ENCODE data around the gene C11orf54.
"Not testable (repeated sequence)": the region's sequence is repeated elsewhere in the genome, so short reads cannot be mapped to it uniquely, and the experiment has no call there.

C11orf54 gene

DNA sequence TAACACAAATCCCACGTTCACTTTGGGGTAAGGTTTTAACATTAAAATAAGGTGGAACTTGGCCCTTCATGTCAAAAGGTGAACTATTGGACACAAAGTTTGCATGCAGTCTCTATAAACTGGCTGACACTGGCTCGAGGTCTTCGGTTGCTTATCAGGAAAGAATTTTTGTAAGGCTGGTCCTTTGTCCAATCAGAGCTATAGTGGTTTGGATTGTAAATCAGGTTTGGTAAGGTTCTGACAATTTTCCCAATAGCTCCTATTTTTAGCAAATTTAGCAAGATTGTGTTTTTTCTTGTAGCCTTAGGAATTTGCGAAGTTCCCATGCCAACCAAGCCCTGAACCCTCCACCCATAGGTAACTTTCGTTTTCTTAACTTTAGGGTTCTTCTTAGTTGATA is 25.0 kb downstream of the C11orf54 start:
- no peak for DNase-seq (ENCODE audit: low read depth in 2 of 2)

DNA sequence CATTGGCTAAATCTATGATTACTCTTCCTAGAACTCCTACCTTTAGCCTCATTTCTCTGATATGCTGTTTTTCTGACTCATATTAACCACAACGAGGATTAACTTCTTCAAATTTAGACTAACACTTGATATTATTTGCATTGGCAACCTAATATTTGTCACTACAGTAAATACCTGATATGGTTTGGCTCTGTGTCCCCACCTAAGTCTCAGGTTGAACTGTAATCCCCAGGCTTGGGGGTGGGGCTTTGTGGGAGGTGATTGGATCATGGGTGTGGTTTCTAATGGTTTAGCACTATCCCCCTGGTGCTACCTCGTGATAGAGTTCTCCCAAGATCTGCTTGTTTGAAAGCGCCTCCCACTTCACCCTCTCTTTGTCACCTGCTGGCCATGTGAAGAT is 25.5 kb downstream of the C11orf54 start:
- DNase-seq (ENCODE audit: low read depth in 2 of 2), result no peak

GRCh38 chr11:93770160-93770559 is 28.7 kb downstream of the C11orf54 start:
- no peak for DNase-seq (ENCODE audit: low read depth in 2 of 2)

DNA sequence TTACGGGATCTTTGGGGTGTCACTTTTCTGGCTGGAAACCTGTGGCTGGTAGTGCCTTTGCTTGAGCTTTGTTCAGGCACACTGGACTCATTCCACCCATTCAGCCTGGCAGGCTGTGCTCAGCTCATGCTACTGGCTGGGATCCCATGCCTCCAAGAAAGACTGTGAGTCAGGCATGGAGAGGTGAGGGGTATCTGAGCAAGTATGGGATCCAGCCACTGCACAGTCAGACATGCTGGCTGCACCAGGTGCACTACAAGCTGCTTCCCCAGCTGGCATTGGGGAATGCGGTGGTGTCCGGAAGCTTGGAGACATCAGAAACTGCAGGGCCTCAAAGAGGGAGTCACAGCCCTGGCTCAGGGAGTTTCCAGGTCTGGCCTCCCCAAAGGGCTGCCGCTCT is 30.7 kb downstream of the C11orf54 start:
- DNase-seq (ENCODE audit: low read depth in 2 of 2), result no peak

- no peak for DNase-seq (ENCODE audit: low read depth in 2 of 2)
Measured at GRCh38 chr11:93773045-93773477, 31.6 kb downstream of the C11orf54 start.

- DNase-seq (ENCODE audit: low read depth in 2 of 2), result no peak
Measured at GRCh38 chr11:93773601-93774200, 32.2 kb downstream of the C11orf54 start.

DNA sequence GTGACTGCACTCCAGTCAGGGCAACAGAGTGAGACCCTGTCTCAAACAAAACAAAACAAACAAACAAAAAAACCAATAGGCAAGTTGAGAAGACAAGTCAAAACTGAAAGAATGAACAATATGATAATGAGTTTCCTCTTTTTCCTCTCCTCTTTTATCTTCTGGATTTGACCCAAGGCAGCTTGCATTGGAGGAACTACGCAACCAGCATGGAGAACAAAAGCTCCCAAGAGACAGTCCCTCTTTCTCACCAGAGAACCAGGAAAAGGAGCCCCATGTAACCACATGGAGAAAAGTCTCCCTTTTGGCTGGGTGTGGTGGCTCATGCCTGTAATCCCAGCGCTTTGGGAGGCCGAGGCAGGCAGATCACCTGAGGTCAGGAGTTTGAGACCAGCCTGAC is 33.1 kb downstream of the C11orf54 start:
- not testable (repeated sequence) for DNase-seq (ENCODE audit: low read depth in 2 of 2)

DNA sequence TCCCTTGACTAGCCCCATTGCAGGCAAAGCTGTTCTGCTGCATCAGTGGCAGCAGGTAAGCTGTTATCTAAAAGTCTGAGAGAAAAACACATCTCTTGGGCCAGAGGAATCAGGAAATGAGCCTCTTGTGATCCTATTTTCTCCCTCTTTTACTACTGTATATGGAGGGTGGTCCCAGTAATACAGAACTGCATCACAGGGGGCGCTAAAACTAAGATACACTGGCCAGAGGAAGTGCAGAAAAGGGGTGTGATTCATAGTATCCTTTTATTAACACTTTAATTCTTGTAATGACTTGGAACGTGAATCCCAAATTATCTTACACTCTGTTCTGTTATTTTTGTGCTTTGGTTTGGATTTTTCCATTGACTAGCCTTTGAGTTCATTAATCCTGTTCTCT is 33.8 kb downstream of the C11orf54 start:
- no peak for DNase-seq (ENCODE audit: low read depth in 2 of 2)

DNA sequence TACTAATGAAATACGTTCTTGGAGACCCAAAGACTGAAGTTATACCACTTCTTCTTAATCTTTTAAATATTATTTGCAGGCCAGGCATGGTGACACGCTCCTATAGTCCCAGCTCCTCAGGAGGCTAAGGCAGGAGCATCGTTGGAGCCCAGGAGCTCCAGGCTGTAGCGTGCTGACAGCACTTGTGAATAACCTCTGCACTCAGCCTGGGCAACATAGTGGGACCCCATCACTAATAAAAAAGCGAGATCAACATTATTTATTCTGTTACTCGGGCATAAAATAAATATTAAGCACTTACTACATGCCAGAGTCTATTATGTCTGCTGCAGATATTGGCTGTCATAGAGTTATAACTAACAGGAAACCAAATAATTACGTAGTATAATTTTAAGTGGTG is 41.9 kb downstream of the C11orf54 start:
- no peak for DNase-seq (ENCODE audit: low read depth in 2 of 2)

DNA sequence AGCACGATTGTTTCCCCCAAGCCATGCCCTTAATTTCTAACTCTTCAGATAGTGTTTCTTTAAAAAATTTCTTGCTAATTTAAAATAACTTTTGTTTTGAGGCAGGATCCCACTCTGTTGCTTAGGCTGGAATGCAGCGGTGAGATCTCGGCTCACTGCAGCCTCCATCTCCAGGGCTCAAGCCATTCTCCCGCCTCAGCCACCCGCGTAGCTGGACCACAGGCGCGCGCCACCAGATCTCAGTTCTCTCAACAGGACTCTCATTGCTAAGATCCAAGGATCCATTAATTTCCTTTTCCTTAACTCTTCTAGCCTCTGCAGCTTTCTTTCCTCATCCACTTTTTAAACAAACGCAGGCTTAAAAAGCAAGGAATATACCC is 42.3 kb downstream of the C11orf54 start:
- no peak for DNase-seq (ENCODE audit: low read depth in 2 of 2)

DNA sequence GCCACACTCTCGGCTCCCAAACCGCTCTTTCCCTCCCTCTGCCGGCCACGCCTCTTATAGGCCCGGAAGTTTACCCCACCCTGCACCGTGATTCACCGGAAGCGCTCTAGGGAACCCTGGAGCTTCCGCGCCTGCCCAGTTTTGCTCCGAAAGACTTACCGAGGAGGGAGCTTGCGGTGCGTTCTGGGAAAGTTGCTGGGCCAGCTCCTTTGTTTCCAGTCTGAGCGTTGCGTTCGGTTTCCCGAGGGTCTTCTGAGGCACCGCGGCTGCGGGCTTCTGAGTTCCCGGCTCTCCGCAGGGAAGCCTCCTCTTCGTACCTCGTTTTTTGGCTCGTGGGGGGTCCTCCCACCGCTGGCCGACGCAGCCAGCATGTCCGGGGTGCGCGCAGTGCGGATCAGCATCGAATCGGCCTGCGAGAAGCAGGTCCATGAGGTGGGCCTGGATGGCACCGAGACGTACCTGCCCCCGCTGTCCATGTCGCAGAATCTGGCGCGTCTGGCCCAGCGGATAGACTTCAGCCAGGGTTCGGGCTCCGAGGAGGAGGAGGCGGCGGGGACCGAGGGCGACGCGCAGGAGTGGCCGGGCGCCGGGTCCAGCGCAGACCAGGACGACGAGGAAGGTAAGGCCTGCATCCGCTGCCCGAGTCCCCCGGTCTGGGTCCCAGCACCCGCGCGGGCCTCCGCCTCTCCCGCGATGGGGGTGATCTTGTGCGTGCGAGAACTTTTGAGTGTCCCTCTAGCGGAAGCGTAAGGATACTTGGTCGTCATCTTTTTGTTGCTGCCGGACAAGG is 42.9 kb downstream of the C11orf54 start, which contains the start of gene MED17:
MED17 (plus strand) TSS at position 138 of the 790 bp plus-strand sequence; CDS start at position 370, 232 bp downstream.
- DNase-seq (ENCODE audit: low read depth in 2 of 2), result peak; percentile 71 to 79

DNA sequence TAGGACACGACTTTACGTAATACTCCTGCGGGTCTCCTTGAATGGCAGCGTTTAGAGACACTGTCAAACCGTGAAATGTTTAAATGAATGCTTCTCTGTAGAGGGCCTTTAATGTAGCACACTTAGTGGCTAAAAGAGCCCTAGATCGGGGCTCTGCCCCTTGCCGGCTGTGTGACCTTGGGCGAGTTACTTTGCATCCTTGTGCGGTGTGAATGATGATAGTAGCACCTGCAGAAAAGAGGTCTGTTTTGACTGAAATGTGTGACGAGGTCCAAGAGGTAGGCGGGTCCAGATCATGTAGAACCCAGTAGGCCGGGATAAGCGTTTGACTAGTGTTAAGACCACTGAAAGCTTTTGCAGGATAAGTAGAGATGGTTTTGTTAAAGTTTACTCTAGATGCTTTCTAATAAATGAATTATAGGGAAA is 43.5 kb downstream of the C11orf54 start:
- DNase-seq (ENCODE audit: low read depth in 2 of 2), result no peak

DNA sequence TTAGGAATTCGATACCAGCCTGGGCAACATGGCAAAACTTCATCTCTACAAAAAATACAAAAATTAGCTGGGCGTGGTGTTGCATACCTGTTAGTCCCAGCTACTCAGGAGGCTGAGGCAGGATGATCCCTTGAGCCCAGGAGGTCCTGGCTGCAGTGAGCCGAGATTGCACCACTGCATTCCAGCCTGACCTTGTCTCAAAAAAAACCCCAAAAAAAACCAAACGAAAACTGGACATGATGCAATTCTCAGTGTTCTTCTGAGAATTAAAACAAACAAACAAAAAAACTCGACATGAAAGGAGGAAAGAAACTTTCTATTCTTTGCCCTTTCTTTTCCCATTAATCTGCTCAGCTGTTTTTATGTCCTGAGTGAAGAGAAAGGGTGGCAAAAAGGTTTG is 50.0 kb downstream of the C11orf54 start:
- no peak for DNase-seq (ENCODE audit: low read depth in 2 of 2)

GRCh38 chr11:93796441-93797231 is 55.2 kb downstream of the C11orf54 start:
- DNase-seq (ENCODE audit: low read depth in 2 of 2), result no peak

GRCh38 chr11:93801366-93801765 is 59.9 kb downstream of the C11orf54 start:
- DNase-seq (ENCODE audit: low read depth in 2 of 2), result no peak

GRCh38 chr11:93804879-93805278 is 63.4 kb downstream of the C11orf54 start:
- DNase-seq (ENCODE audit: low read depth in 2 of 2), result no peak

GRCh38 chr11:93807980-93808379 is 66.5 kb downstream of the C11orf54 start:
- DNase-seq (ENCODE audit: low read depth in 2 of 2), result no peak

DNA sequence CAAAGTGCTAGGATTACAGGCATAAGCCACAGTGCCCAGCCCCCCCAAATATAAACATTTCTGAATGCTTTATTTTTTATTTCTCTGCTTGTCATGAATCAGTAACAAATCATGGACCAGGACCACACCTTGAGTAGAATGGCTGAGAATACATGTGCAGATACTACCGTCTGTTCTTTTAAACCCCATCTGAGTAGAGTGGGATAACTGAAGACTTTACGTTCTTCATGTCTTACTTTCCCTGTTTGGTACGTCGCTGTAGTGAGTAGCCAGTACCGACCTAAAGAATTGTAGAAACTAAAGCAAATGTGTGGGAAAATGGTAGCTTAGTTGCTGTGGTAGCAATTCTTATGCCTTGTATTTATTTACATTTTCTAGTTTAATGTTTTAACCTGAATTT is 72.5 kb downstream of the C11orf54 start:
- DNase-seq (ENCODE audit: low read depth in 2 of 2), result no peak
